Psoas muscle (tissue), 8 donors: Measurements from ENCODE around the gene GOLGA6L2. TPM values are rescaled to one million over a fixed set of nuclear protein-coding genes. Genes with fewer than 3 reads are reported as not detected.

Experiments
- ATAC-seq, 4 donors: fragments of 200-7000 bp; cut with Tn5 transposase; one replicate each; pipeline ENCODE4 v1.9.1; 2020; ENCODE audit warnings: moderate library complexity in 3 of 4, mild to moderate bottlenecking in 2 of 4
- DNase-seq, 2 donors: peaks; one replicate each; pipeline ENCODE4 v3.0.0-alpha.2; 2020
- H3K27ac ChIP-seq: fragments of 200-600 bp; one replicate; pipeline ENCODE4 v1.8.0; 2022
- H3K27me3 ChIP-seq, 3 donors: fragments of 200-600 bp in 1 of 3; one replicate each; pipeline versions ENCODE4 v1.6.1 to v1.8.0; 2013 to 2022; ENCODE audit warnings: low read length in 2 of 3, mild to moderate bottlenecking in 2 of 3, moderate library complexity in 1 of 3; ENCODE audit not compliant: insufficient read depth in 3 of 3
- H3K36me3 ChIP-seq, 2 donors: fragments of 200-600 bp in 1 of 2; one replicate each; pipeline versions ENCODE4 v1.6.1 to v1.8.0; 2013 to 2022; ENCODE audit warnings: low read depth in 1 of 2, mild to moderate bottlenecking in 1 of 2, moderate library complexity in 1 of 2; ENCODE audit not compliant: insufficient read depth in 1 of 2
- H3K4me1 ChIP-seq: fragments of 200-600 bp; one replicate; pipeline ENCODE4 v1.8.0; 2022
- H3K4me3 ChIP-seq: fragments of 200-600 bp; one replicate; pipeline ENCODE4 v1.8.0; 2022; ENCODE audit warnings: mild to moderate bottlenecking
- H3K9me3 ChIP-seq: fragments of 200-600 bp; one replicate; pipeline ENCODE4 v1.8.0; 2022
- WGBS, 3 donors: extraction: QIAGEN DNeasy Blood & Tissue Kit; methylation state at CpG; one replicate each; pipeline versions ENCODE4 v1.1.6 to v1.1.7; 2013; 5-methylcytosine and 5-hydroxymethylcytosine counted together
- intact Hi-C, 2 donors: fragments of 100-400 bp; cut with DNase I; formaldehyde crosslinking; loops; one replicate each; pipeline versions ENCODE4 v1.11.0 to v1.14.2; 2022
- polyA plus RNA-seq, 3 donors: library from polyadenylated mRNA; stranded (reverse); fragments of 200-250 nt; gene quantifications; one replicate each; pipeline ENCODE4 v1.2.3, GENCODE V29; 2013
- total RNA-seq, 4 donors: library from RNA; stranded (reverse); fragmentation: NEBNext Ultra II Directional in 2 of 4; extraction: Animal tissue kit (Norgen Biotek cat#: 25700) in 2 of 4; gene quantifications; one replicate each; pipeline versions ENCODE4 v1.2.1 to v1.2.4, GENCODE V29; 2021 to 2023
- TF ChIP-seq, protein P1 (sequence below): fragments of 200-600 bp; IDR thresholded peaks from one replicate; pipeline ENCODE4 v1.8.0; 2022; ENCODE audit warnings: antibody characterized with exemption
- donor health status: healthy with polysubstance abuse.
- donor health status: DM: no; HTN: no; CAD: no; lungs with moderate emphysema.
- donor health status: Bipolar disorder and iron deficiency.
- donor health status: healthy.
- donor health status: DM: yes; HTN: yes; CAD: no.
- donor health status: DM: no; HTN: no; CAD: no.
- donor health status: DM: no; HTN: no; CAD: no.
- donor health status: DM: yes; HTN: yes; CAD: no.

The GOLGA6L2 gene
- total and polyA plus RNA-seq, 7 donors, result not detected

GRCh38 chr15:23457890-23458289, 10.8 kb upstream of the GOLGA6L2 start:
- DNase-seq, result no peak
- Histone ChIP-seq H3K4me3 (no peak overlapping the region), H3K27ac (no peak overlapping the region), H3K36me3 (no peaks in the 10 kb centered on the region), H3K9me3 (no peaks in the 10 kb centered on the region), H3K27me3 (no peaks in the 10 kb centered on the region), H3K4me1 (no peaks in the 10 kb centered on the region)
- WGBS, 3 donors, result 79 to 84% (median 79%) methylated on average over 5 of the region's 5 CpGs
- TF ChIP-seq, protein P1, sequence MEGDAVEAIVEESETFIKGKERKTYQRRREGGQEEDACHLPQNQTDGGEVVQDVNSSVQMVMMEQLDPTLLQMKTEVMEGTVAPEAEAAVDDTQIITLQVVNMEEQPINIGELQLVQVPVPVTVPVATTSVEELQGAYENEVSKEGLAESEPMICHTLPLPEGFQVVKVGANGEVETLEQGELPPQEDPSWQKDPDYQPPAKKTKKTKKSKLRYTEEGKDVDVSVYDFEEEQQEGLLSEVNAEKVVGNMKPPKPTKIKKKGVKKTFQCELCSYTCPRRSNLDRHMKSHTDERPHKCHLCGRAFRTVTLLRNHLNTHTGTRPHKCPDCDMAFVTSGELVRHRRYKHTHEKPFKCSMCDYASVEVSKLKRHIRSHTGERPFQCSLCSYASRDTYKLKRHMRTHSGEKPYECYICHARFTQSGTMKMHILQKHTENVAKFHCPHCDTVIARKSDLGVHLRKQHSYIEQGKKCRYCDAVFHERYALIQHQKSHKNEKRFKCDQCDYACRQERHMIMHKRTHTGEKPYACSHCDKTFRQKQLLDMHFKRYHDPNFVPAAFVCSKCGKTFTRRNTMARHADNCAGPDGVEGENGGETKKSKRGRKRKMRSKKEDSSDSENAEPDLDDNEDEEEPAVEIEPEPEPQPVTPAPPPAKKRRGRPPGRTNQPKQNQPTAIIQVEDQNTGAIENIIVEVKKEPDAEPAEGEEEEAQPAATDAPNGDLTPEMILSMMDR, result no peak
- ATAC-seq, result no peak
- intact Hi-C loops, result no loop called here

DNA sequence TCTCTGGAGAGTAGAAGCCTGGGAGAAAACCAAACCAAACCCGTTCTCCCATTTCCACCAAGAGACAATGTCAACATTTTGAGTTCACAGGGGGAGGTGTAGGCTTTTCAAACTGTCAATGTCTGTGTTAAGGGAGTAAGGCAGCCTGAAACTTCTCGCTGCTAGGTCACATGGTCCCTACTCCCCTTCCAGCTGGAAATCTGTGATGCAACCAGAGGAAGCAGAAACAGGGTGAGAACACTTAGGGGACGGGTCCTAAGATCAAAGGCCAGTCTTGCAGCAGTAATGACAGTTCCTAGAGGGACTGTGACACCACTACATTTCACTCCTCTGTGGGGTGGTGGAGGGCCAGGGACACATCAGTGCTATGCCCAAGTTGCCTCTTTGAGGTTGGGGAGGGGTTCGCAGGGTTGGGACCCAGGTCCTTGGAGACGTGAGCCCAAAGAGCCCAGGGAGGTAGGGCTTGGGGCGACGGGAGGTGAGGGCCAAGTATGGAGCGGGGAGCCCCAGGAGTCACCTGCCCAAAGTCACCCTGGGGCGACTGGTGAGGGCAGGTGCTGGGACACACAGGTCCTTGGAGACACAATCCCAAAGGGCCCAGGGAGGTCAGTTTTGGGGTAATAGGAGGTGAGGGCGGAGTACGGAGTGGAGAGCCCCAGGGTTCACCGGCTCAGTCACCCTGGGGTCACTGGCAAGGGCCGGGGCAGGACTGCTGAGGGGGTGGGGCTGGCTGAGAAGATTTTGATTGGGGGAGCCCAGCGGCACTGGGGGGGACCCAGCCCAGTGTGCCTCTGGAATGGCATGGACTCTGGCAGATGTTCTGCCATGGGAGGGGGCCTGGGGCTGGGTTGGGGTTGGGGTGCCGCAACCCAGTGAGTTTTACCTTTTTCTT, 582 bp downstream of the GOLGA6L2 start:
- WGBS, 3 donors, result 78 to 83% (median 80%) methylated on average over 15 of the region's 15 CpGs
- no peak for ATAC-seq

DNA sequence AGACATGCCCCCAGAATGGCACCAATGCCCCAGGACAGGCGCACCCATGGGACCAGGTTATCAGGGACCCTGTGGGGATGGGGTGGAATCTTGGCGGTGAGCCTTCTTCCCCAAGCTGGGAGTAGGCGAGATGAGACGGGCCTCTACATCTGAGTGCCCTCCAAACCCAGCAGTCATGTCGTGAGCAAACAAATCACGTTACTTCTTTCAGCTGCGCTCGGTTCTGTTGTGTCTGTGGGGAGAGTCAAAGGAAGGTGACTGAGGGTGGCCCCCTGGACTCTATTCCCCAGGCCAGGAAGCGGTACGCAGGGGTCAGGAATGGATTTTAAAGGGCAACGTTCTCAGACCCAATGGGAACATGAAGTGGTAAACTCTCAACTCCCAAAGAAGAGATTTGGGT, 2.8 kb downstream of the GOLGA6L2 start:
- no peaks in the 10 kb centered on the region for H3K4me1 ChIP-seq
- no peaks in the 10 kb centered on the region for H3K9me3 ChIP-seq
- H3K36me3 ChIP-seq, result no peaks in the 10 kb centered on the region
- intact Hi-C loops, result no loop called here
- TF ChIP-seq, protein P1, result no peak
- no peak overlapping the region for H3K27ac ChIP-seq
- ATAC-seq (no peak), DNase-seq (no peak)
- WGBS, 3 donors, result 74 to 80% (median 77%) methylated on average over 10 to 11 of the region's 11 CpGs
- no peak overlapping the region for H3K4me3 ChIP-seq
- peaks cover 0 to 2% (median 0%) of the 10 kb centered on the region in 3 donors for H3K27me3 ChIP-seq

More for the DNA sequence above, 582 bp downstream of the GOLGA6L2 start:
- DNase-seq, result no peak
- Histone ChIP-seq H3K4me1 (no peaks in the 10 kb centered on the region), H3K9me3 (no peaks in the 10 kb centered on the region), H3K4me3 (no peak overlapping the region), H3K27ac (no peak overlapping the region), H3K27me3 (peaks cover 0 to 2% (median 0%) of the 10 kb centered on the region in 3 donors), H3K36me3 (no peaks in the 10 kb centered on the region)
- TF ChIP-seq, protein P1, result no peak
- intact Hi-C loops, result no loop called here

- no peak for ATAC-seq
- WGBS, 3 donors, result 85 to 94% (median 86%) methylated on average over 13 of the region's 13 CpGs
Observed at GRCh38 chr15:23441204-23441603, 5.8 kb downstream of the GOLGA6L2 start.

More at GRCh38 chr15:23441204-23441603, 5.8 kb downstream of the GOLGA6L2 start:
- no peaks in the 10 kb centered on the region for H3K36me3 ChIP-seq
- intact Hi-C loops, result no loop called here
- H3K9me3 ChIP-seq, result no peaks in the 10 kb centered on the region
- TF ChIP-seq, protein P1, result no peak
- no peak overlapping the region for H3K4me3 ChIP-seq
- peaks cover 0 to 2% (median 0%) of the 10 kb centered on the region in 3 donors for H3K27me3 ChIP-seq
- no peak overlapping the region for H3K27ac ChIP-seq
- DNase-seq, result no peak
- H3K4me1 ChIP-seq, result no peaks in the 10 kb centered on the region
